HG03159 (cell line): ENCODE data around the gene PDE7B.

Source experiments
- ATAC-seq: cut with Tn5 transposase; IDR thresholded peaks from one replicate; pipeline ENCODE4 v1.9.1; 2021; ENCODE audit warnings: mild to moderate bottlenecking, moderate library complexity; ENCODE audit not compliant: unreplicated experiment

PDE7B gene

DNA sequence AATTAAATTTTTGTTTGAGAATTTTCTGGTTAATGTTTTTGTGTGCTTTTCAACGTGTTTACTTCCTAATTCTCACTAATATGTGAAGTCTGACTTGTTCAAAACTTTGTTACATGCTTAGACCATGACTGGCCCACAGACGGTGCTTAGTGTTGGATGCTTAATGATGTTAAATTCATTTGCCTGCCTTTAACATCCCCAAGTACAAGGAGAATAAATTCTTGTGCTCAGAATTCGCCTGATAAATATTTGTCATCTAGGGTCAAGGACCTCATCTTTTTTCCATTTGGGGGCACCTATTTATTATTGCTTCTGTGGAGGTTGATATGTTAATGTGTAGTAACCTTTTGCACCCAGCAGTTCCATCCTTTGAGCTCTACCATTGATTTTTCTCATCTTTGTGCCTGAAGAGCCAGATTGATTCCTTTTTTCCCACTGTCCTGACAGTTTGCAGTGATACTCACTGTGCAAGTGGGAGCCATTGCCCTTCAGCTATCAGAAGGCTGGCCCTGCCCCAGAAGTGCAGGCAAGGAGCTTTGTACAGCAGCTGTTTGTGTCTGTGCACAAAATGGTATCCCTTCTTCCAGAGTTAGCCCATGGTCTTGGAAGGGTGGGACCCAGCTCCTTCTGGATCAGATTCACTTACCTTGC lies 170.8 kb downstream of the PDE7B start:
- no peak for ATAC-seq

DNA sequence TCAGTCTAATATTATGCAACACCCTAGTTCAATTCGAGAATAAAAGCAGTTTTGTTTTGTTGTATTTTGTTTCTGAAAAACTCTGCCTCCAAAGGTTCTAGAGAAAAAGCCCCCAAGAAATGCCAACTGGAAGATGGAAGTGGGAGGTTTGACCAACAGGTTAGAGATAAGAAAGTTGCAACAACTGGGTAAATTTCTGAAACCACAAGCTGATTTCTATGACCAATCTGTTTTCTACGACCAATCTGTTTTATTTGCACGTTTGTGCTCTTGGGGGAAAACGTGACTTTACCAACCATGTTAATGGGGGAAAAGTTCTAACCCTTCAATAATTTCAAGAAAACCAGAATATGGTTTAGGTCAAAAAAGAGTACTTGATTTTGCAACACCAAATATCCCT lies 173.2 kb downstream of the PDE7B start:
- no peak for ATAC-seq

DNA sequence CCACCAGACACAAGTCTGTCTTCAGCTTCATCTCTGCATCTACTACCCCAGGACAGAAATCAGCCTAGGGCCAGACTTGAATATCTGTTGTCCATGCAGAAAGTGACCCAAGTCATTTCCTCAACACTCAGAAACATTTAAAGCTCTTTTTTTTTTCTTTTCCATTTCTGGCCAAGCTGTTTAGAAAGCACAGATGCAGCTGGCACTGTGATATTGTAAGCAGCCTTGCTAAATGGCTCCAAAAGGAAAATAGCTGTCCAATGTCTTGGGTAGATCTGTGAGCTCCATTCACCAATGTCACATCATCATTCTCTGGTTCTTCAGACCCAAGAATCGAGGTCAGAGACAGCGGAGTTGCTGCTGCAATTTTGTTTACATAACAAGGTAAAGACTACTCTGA lies 174.2 kb downstream of the PDE7B start:
- ATAC-seq: no peak

DNA sequence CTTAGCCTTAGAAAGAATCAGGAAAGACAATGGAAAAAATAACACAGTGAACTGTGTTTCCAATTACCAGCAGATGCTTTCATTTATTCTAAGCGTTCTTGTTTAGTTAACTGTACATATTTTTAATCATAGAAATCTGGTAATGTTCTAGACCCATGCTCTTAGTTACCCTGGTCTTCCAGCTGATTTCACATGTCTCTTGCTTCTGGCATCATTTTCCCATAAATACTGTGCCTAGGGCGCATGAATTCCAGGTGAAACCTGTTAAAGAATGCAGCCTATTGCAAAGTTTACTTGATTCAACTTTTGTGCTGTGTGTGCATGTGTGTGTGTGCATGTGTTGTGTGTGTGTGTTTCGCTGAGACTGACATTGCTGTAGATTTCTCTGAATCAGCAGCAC lies 178.6 kb downstream of the PDE7B start:
- ATAC-seq: no peak

DNA sequence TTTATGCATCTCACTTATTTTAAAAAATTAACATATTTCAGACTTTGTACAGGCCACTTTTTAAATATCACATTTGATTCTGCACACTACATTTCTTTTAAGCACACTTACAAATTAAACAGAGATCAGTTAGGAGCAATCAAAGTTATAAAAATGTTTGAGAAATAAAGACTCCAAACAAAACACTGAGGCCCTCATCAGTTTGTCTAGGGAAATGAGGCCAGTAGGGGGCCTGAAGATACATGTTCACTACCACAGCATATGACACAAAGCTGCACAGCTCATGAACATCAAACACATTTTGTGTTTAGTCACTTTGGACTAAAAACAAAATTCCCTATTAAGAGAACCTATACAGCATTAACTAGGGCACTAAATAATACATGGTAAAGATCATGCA lies 180.5 kb downstream of the PDE7B start:
- ATAC-seq: peak; percentile 49

DNA sequence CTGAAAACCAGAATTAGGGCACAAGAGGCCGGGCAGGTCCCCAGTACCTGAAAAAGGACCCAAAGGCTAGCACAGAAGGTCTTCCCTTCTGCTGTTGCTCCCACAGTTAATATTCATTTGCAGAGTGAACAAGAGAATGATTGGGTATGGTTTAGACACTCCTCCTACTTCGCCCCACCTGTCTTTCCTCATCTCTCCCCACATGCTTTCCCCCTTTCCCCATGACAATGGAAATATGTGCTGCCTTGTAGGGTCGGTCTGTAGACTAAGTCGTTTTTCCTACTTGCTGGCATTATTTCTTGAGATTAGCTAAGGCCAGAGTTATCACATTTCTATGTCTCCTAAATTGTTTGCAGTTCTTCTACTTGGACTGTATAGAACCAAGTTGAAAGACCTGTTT lies 181.9 kb downstream of the PDE7B start:
- ATAC-seq: no peak

GRCh38 chr6:136034422-136034821 lies 182.9 kb downstream of the PDE7B start:
- no peak for ATAC-seq

DNA sequence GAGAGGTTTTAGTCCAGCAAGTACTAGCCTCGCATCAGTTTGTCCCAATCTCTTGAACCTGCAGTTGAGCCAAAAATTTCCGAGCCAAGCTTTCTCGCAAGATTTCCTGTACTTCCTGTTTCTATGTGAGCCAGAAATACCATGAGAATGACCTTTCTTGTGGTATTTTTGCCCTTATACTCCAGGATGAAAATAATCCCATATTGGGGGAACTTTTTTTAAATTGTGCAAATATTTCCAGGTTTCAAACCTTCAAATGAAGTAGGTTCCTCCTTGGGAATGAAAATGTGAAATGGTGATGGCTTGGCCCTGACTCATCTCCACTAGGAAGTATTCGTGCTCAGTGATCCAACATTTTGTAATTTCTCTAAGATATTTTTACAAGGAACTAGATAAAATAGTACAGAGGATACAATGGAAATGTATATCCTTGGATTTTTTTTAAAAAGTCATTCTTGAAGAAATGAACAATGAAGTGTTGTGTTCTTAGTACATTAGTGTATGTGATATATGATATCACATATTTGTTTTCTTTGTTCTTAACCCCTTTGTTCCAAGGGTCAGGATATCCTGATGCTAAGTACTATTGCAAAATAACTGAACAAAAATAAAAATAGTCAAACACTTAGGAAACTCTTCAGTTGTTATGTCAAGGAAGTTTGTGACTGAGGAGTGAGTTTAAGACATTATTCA lies 184.0 kb downstream of the PDE7B start:
- no peak for ATAC-seq

GRCh38 chr6:136036071-136036380 lies 184.5 kb downstream of the PDE7B start:
- ATAC-seq: no peak

DNA sequence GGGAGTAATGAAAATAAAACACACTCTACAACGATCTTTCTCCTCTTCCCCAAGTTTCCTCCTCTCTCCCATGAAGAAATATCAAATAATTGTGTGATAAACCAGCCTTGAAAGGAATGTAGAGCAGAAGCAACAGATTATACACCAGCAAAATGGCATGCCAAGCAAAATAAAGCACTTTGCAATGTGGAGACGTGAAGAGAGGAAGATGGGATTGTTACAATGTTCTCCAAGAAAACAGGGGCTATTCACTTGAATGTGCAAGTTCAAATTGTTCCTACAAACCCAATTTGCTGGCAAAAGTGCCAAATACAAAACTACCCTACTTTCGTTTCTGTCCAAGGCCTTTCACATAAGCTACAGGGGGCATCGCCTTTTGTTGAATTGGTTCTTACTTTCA lies 185.1 kb downstream of the PDE7B start:
- ATAC-seq: no peak

- ATAC-seq: no peak
Observed at GRCh38 chr6:136037242-136037875, 185.9 kb downstream of the PDE7B start.

DNA sequence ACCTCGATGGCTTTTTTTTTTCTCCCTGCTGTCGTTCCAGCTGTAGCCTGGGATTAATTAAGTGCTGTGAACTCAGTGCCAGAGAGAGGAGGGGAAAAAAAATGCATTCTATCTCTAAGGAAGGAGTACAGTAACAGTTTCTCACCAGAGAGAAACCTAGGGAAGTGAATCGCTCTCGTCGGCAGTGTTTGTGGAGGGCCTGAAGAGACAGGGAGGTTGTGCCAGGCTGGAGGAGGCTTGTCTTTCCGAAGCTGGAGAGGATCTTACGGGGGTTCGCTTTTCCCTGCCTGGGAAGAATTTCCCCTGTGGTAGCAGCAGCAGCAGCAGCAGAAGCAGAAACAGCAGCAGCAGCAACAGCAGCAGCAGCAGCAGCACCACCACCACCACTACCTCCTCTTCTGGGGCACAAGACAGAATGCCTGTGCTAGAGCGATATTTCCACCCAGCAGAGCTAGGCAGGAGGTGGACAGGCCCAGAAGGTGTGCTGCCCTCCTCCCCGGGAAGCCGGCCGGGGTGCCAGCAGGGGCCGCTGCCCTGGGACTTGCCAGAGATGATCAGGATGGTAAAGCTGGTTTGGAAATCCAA lies 186.5 kb downstream of the PDE7B start:
- no peak for ATAC-seq

GRCh38 chr6:136038531-136038930 lies 187.0 kb downstream of the PDE7B start:
- ATAC-seq: no peak

DNA sequence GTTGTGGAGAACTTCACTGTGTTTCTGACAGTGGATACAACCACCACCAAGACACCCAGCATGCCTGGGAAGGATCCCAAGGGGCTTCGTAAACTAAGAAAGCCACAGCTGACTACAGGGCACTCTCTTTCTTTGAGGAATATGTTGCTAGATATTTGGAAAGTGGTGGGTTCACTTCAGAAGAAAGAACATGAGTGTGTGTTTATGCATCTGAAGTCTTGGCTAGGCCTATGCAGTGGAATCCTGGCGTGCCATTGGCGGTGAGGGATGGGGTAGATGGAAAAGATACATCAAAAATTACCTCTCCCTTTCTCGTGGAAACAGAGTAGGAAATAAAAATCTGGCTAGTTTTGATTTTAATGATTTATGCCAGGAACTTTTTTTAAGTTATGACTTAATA lies 187.7 kb downstream of the PDE7B start:
- ATAC-seq: no peak

- no peak for ATAC-seq
Observed at GRCh38 chr6:136050475-136050874, 199.0 kb downstream of the PDE7B start.

DNA sequence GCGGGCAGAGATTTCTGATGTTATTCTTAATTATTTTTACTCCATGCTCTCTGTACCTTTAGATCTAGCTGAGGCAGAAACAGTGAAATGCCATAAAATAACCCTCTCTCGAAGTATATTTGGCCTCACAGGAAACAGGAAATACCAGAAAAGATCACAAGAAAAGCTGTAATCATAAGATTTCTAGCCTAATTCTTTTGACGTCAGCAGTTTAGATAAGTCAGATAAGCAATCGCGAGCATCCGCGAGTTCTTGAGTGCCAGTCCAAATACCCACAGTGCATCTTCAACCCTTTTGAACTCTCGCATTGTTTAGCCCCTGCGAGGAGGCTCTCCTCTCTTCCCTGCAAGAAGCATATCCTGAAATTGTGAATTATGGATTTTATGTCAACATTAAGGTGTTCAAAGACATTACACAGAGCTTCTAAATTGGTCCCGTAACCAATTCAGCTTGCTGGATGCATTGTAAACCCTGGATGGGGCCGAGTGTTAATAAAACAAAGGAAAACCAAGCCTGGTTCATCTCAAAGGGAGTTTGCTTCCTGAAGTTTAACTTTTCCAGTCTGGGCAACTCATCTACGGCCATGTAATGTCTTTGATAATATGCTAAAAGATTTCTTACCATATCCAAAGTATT lies 199.8 kb downstream of the PDE7B start:
- no peak for ATAC-seq

DNA sequence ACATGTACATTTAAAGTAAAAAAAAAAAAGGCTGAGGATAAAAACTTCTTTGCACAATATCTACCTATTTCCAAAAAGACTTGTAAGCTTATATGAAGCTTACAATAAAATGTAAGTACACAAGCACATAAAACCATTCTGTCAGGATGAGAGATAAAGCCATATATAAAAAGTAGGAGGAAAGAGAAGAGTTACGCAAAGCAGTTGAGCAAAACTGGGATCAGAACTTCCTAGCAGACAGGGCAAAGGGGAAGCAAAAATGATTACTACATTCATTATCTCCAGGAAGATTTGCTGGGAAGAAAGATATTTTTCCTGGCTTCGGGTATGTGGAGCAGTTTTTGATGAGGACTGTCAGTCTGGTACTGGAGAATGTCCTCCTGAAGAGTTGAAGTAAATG lies 200.5 kb downstream of the PDE7B start:
- no peak for ATAC-seq

GRCh38 chr6:136058852-136059251 lies 207.4 kb downstream of the PDE7B start:
- ATAC-seq: no peak

- ATAC-seq: no peak
Observed at GRCh38 chr6:136059308-136059707, 207.8 kb downstream of the PDE7B start.

- ATAC-seq: no peak
Observed at GRCh38 chr6:136060052-136060451, 208.6 kb downstream of the PDE7B start.

GRCh38 chr6:136060759-136061158 lies 209.3 kb downstream of the PDE7B start:
- ATAC-seq: no peak

DNA sequence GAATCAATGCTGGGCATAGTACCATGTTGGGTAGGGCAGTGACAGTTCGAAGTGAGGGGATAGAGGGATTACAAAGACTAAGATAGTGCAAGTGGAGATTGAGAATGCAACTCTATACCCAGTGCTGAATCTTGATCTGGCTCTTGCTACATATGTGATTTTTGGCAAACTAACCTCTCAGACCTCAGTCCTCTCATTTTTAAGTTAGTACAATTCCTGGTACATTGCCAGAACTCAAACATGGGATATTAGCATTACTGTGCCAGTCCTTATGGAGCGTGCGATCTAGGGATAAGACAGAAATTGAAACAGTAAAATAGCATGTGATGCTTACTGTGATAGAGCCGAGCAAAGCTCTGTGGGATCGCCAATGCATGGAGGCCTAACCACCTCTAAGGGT lies 210.2 kb downstream of the PDE7B start:
- no peak for ATAC-seq
